ENCODE measurements around the gene ZBTB20. TPM values are rescaled to one million over a fixed set of nuclear protein-coding genes. Genes with fewer than 3 reads are reported as not detected.

Gene ZBTB20
- polyA plus RNA-seq, 3 donors = 1.3 to 3.2 (median 2.0) TPM

DNA sequence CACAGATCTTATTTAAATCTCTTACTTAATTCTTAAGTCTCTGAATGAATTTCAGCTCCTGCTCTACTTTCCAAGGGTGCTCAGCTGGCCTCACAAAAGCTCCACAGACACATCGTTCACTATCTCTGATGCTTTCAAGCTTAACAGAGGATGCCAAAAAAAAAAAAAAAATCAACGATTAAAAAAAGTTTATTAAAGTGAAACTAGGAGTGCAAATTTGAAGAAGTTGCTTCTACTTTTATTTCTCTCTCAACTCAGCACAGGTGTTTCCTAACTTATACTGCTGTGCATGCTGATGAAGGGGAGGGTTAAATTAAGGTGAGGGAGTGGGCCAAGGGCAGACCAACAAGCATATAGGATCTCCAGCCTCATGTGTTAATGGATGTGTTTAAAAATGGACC lies 696.0 kb downstream of the ZBTB20 start:
- intact Hi-C loops (cut with micrococcal nuclease) = no loop called here
- Mint-ChIP-seq H3K9me3 (no peaks in the 10 kb centered on the region), H3K36me3 (no peaks in the 10 kb centered on the region), H3K4me3 (no peak overlapping the region), H3K27me3 (ENCODE audit: low read depth in 3 of 3) (peaks cover 0 to 1% (median 0%) of the 10 kb centered on the region in 3 donors), H3K4me1 (no peaks in the 10 kb centered on the region), H3K27ac (no peak overlapping the region)
- H3K4me3 ChIP-seq (replicated peaks in 1 of 3; ENCODE audit: low read depth in 2 of 3, low read length in 3 of 3) = no peak overlapping the region
- no peaks in the 10 kb centered on the region for H3K9me3 ChIP-seq (replicated peaks in 1 of 2; ENCODE audit: control insufficient read depth in 1 of 2, insufficient read depth in 1 of 2, low read length in 2 of 2)
- no peak overlapping the region for H3K9ac ChIP-seq (ENCODE audit: insufficient read depth, low read length, poor library complexity, severe bottlenecking)
- no peaks in the 10 kb centered on the region for H3K36me3 ChIP-seq (replicated peaks in 1 of 2; ENCODE audit: control insufficient read depth in 1 of 2, insufficient read depth in 2 of 2, low read length in 2 of 2)
- H3K79me2 ChIP-seq (ENCODE audit: insufficient read depth, low read length) = no peaks in the 10 kb centered on the region
- no peak overlapping the region for H3K27ac ChIP-seq (ENCODE audit: low read depth in 1 of 2, low read length in 2 of 2)
- H4K20me1 ChIP-seq (ENCODE audit: insufficient read depth, low read length) = no peaks in the 10 kb centered on the region
- H3K4me2 ChIP-seq (replicated peaks; ENCODE audit: extremely low read depth, low read length, poor library complexity, severe bottlenecking) = no peak overlapping the region
- H3K27me3 ChIP-seq (ENCODE audit: control insufficient read depth in 2 of 2, insufficient read depth in 2 of 2, low read length in 2 of 2) = peaks cover 0 to 2% of the 10 kb centered on the region in 2 donors
- no CpG with 5 or more reads among the region's 2 CpGs for WGBS (ENCODE audit: insufficient coverage)
- TF ChIP-seq, protein P1, sequence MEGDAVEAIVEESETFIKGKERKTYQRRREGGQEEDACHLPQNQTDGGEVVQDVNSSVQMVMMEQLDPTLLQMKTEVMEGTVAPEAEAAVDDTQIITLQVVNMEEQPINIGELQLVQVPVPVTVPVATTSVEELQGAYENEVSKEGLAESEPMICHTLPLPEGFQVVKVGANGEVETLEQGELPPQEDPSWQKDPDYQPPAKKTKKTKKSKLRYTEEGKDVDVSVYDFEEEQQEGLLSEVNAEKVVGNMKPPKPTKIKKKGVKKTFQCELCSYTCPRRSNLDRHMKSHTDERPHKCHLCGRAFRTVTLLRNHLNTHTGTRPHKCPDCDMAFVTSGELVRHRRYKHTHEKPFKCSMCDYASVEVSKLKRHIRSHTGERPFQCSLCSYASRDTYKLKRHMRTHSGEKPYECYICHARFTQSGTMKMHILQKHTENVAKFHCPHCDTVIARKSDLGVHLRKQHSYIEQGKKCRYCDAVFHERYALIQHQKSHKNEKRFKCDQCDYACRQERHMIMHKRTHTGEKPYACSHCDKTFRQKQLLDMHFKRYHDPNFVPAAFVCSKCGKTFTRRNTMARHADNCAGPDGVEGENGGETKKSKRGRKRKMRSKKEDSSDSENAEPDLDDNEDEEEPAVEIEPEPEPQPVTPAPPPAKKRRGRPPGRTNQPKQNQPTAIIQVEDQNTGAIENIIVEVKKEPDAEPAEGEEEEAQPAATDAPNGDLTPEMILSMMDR (IDR thresholded peaks at IDR 0.05) = no peak
- no peak for DNase-seq
- no peak overlapping the region for H2AFZ ChIP-seq (ENCODE audit: insufficient read depth, low read depth, low read length, poor library complexity, severe bottlenecking)
- H3K4me1 ChIP-seq (ENCODE audit: control insufficient read depth in 1 of 2, insufficient read depth in 2 of 2, low read length in 2 of 2) = peaks cover 10 to 12% of the 10 kb centered on the region in 2 donors

DNA sequence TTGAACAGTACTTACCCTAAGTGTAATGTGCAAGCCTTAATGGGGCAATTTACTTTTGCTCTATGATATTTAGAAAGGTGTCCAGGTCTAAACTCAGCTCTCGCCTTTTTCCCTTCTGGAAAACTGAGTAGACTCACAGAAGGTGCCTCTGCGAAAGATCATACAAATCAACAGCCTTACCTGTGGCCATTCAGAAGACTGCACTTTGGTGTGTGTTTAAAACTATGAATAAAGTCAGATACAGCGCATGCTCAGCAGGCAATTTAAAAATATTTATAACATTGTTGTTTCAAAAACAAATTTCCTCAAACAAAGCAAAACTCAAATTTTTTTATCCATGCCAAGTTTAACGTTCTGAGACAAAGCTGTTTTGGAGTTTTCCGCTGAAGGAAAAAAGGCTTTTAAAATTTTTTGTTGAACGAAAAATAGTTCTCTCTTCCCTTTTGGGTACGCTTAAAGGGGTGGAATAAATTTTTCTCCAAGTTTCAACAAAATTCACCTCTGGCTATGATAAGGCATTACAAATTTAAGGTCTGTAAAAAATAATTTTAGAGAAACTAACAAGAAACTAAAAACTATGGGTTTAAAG lies 697.0 kb downstream of the ZBTB20 start:
- Mint-ChIP-seq H3K36me3 (no peaks in the 10 kb centered on the region), H3K4me1 (no peaks in the 10 kb centered on the region), H3K27ac (no peak overlapping the region), H3K27me3 (ENCODE audit: low read depth in 3 of 3) (peaks cover 0 to 1% (median 0%) of the 10 kb centered on the region in 3 donors), H3K4me3 (no peak overlapping the region), H3K9me3 (no peaks in the 10 kb centered on the region)
- peaks cover 10 to 12% of the 10 kb centered on the region in 2 donors for H3K4me1 ChIP-seq (ENCODE audit: control insufficient read depth in 1 of 2, insufficient read depth in 2 of 2, low read length in 2 of 2)
- intact Hi-C loops (cut with micrococcal nuclease) = no loop called here
- TF ChIP-seq, protein P1 (IDR thresholded peaks at IDR 0.05) = no peak
- H4K20me1 ChIP-seq (ENCODE audit: insufficient read depth, low read length) = no peaks in the 10 kb centered on the region
- H3K9ac ChIP-seq (ENCODE audit: insufficient read depth, low read length, poor library complexity, severe bottlenecking) = no peak overlapping the region
- no peak overlapping the region for H3K4me2 ChIP-seq (replicated peaks; ENCODE audit: extremely low read depth, low read length, poor library complexity, severe bottlenecking)
- no peaks in the 10 kb centered on the region for H3K9me3 ChIP-seq (replicated peaks in 1 of 2; ENCODE audit: control insufficient read depth in 1 of 2, insufficient read depth in 1 of 2, low read length in 2 of 2)
- no peaks in the 10 kb centered on the region for H3K79me2 ChIP-seq (ENCODE audit: insufficient read depth, low read length)
- no peak overlapping the region for H3K27ac ChIP-seq (ENCODE audit: low read depth in 1 of 2, low read length in 2 of 2)
- H3K4me3 ChIP-seq (replicated peaks in 1 of 3; ENCODE audit: low read depth in 2 of 3, low read length in 3 of 3) = no peak overlapping the region
- H3K36me3 ChIP-seq (replicated peaks in 1 of 2; ENCODE audit: control insufficient read depth in 1 of 2, insufficient read depth in 2 of 2, low read length in 2 of 2) = no peaks in the 10 kb centered on the region
- peaks cover 0 to 2% of the 10 kb centered on the region in 2 donors for H3K27me3 ChIP-seq (ENCODE audit: control insufficient read depth in 2 of 2, insufficient read depth in 2 of 2, low read length in 2 of 2)
- no CpG with 5 or more reads among the region's 7 CpGs for WGBS (ENCODE audit: insufficient coverage)
- no peak overlapping the region for H2AFZ ChIP-seq (ENCODE audit: insufficient read depth, low read depth, low read length, poor library complexity, severe bottlenecking)
- DNase-seq = no peak

Data from CD14-positive monocyte (primary cell).